GM18858 (cell line): ENCODE measurements around the gene LBP.
"Not testable (repeated sequence)": the region's sequence is repeated elsewhere in the genome, so short reads cannot be mapped to it uniquely, and the experiment has no call there.

ENCODE experiments used
- ATAC-seq: cut with Tn5 transposase; IDR thresholded peaks from one replicate; pipeline ENCODE4 v1.9.1; 2021; ENCODE audit not compliant: unreplicated experiment

Gene LBP, protein sequence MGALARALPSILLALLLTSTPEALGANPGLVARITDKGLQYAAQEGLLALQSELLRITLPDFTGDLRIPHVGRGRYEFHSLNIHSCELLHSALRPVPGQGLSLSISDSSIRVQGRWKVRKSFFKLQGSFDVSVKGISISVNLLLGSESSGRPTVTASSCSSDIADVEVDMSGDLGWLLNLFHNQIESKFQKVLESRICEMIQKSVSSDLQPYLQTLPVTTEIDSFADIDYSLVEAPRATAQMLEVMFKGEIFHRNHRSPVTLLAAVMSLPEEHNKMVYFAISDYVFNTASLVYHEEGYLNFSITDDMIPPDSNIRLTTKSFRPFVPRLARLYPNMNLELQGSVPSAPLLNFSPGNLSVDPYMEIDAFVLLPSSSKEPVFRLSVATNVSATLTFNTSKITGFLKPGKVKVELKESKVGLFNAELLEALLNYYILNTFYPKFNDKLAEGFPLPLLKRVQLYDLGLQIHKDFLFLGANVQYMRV

DNA sequence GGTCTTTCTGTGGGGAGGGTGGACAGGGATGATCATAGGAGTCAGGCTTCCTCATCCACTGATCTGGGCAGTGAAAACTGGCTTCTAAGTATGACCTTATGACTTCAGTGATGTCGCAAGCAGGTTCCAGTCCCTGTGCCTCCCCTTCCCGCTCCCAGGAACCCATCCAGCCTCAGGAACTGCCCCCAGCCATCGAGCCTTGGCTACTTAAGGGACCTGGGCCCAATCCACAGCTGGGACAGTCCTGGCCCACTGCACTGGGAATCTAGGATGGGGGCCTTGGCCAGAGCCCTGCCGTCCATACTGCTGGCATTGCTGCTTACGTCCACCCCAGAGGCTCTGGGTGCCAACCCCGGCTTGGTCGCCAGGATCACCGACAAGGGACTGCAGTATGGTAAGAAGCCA, at the start of gene LBP:
Gene LBP (plus strand): TSS at position 236 of the 405 bp plus-strand sequence. CDS start 35 bp downstream, at position 271.
- ATAC-seq, result no peak

DNA sequence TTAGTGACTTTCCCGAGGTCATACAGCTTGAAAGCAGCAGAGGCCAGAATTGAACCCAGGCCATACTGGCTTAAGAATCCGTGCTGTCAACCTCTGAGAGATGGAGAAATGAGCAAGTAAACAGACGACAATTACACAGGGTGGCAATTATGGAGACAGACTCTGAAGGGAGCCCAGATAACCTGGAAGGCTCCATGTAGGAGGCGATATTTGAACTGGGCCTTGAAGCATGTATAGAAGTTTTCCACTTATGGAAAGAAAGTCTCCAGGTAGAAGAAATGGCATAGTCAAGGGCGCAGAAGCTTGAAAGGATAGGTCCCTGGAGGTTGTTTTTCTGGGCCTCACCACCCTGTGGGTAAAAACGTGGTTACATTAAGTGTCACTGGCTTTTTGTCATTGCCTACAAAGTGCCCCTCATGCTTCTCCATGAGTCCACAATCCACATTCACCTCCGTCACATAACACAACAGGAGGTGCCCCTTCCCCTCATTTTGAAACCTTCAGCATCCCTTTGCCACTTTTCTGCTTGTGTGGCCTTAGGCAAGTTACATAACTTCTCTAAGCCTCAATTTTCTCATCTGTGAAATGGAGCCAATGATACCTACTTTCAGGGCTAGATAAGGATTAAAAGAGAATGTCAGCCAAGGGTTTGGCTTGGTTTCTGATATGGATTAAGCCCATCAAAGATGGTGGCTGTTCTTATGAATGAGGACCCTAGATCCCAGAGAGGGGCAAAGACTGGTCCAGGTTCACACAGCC, 48.2 kb upstream of the LBP start:
- no peak for ATAC-seq

DNA sequence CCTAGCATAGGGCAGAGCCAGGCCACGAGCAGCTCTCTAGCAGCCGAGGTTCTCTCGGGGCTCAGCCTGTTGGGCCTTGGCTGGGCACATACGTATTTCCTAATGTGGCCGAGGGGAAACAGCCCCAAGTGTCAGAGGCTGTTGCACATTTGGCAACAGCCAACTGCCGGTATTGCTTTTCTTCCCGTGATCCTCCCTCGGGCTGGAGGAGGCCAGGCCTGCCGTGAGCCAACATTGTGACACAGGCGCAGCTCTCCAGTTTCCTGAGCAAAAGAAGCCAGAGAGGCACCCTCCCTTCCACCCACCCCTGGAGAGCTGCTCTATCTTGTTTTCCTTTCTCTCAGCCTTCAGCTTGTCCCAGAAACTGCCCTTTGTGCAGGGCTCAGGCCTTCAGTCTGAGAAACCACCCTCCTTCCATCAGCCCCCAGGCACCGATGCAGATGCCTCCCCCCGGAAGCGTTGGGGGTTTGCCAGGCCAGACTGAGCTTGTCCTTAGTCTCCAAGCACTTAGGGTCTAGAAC, 47.5 kb upstream of the LBP start:
- no peak for ATAC-seq

DNA sequence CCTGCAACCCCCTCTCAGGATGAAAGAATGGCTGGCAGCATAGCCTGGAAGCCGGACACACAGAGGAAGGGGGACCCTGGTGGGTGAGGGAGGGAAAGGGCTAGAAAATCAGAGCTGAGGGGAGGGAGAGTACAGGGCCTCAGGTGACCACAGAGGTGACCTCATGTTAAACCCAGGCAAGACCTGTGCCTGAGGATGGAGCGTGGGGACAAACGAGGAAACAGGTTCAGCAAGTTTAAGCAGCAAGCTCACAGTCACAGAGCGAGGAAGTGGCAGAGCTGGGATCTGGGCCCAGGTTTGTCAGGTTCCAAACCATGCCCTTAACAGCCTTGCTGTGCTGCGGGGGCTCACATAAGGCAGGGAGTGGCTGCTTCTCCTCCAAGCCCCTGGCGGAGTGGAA, 46.3 kb upstream of the LBP start:
- ATAC-seq, result no peak

DNA sequence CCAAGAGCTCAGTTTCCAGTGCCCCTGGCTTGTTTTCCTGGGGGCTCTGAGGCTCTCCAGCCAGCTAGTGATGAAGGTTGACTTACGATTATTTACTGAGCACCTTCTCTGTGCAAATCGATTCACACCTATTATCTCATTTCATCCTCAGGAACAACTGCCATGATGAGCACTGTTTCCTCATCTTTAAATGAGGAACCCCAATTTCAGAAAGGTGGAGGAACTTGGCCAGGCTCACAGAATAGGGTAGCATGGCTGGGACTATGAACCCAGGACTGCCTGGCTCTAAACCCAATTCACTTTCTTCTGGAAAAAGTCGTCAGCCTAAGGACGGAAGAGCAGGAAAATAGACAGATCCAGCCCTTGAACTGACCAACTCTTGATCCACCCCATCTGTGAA, 45.8 kb upstream of the LBP start:
- ATAC-seq, result no peak

DNA sequence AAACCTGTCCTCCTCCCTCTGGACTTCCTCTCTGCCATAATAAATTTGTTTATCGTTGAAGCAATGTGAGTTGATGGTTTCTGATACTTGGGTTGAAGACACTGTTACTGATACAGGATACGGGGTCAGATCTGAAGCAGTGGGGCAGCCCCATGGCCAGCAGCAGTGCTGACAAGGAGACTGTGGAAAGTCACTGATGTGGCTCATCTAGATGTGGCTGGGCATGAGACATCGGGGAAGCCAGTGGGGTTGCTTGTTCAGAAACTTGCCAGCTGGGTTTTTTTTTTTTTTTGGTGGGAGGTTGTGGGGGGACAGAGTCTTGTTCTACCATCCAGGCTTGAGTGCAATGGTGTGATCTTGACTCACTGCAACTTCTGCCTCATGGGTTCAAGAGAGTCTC, 45.0 kb upstream of the LBP start:
- ATAC-seq, result no peak

DNA sequence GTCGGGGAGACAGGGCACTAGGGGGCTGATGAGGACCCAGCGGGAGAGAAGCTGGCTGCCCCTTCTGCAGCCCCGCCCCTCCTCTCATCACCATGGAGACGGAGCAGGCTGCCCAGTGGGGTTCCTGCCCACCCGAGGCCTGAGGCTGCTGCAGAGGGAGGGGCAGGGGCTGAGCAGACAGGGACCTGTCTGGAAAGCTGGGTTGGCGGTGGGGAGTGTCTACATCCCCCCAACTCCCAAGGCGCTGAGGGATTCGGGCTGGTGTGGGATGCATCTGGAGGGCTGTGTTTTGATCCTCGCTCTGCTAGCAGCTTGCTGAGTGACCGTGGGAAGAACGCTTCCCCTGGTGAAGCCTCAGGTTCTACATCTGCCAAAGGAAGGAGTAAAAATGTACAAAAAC, 43.5 kb upstream of the LBP start:
- ATAC-seq, result no peak

DNA sequence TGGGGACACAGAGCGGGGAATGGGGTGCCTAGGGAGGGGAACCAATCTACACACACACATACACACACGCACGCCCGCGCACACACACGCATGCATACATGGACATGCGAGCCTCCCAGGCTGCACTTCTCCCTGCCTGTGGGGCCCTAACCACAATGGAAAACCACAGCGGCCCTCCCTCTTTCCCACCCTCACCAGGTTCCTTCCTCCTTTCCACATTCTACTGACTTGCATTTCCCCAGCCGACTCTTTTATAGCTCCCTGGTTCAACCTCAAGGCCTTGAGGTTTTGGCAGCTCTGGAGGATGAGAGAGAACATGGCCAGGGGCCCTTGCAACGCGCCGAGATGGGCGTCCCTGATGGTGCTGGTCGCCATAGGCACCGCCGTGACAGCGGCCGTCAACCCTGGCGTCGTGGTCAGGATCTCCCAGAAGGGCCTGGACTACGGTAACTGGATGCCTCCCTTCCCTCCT, 42.3 kb upstream of the LBP start, which contains the start of gene BPI:
Gene BPI (plus strand): TSS at position 249 of the 472 bp plus-strand sequence. CDS start 68 bp downstream, at position 317.
- ATAC-seq, result no peak

DNA sequence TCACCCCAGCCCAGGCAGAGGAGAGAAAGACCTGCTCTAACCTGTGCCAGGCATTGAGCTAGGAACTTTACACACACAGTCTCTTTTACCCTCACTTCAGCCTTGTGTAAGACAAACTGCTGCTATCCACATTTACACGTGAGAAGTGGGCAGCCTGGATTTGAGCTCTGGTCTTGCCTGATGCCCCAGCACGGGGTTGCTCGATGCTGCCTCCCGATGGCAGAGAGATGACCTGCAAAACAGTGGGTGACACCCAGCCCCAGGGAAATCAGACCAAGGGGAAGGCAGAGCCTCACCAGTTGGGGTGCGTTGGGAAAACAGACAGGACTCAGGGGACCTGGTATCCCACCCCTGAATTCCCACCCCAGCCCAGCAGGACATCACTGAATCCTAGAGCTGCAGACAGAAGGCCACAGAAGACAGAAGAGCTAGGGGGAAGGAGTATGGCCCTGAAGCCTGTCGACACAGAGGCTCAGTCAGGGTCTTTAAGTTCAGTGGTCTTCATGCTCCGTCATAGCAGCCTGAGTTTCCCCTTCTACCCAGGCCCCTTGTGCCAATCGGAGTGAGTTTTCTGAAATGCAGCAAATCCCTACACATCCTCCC, 41.3 kb upstream of the LBP start:
- no peak for ATAC-seq

DNA sequence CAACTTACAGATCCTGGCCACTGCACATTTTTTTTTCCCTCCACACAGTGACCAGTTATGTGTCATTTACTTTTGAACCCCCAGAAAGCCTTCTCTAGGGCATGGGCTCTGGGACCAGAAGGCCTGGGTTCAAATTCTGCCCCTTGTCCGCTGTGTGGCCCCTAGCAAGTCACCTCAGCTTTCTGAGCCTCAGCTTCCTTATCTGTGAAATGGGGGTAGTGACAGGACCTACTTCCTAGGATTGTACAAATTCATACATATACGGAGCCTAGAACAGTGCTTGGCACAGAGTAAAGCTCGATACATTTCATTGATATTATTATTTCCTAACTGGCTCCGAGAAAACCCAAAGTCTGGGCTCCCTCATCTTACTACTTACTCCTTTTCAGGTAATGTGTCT, 40.7 kb upstream of the LBP start:
- ATAC-seq, result no peak

DNA sequence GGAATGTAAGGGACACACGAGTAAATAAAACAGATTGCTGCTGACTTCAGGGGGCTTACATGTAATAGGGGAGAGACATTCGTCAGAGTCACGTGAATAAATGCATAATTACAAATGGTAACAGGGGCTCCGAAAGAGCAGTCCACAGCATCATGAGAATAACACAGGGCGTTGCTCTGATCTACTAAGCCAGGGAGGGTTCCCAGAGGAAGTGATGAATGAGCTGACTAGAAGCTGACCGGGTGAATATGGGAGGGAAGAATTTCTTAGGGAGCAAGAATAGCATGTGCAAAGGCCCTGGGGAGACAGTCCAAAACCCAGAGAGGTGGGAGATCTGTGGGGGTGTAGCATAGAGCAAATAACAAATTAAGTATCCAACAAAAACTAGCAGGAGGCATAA, 39.9 kb upstream of the LBP start:
- ATAC-seq, result no peak

DNA sequence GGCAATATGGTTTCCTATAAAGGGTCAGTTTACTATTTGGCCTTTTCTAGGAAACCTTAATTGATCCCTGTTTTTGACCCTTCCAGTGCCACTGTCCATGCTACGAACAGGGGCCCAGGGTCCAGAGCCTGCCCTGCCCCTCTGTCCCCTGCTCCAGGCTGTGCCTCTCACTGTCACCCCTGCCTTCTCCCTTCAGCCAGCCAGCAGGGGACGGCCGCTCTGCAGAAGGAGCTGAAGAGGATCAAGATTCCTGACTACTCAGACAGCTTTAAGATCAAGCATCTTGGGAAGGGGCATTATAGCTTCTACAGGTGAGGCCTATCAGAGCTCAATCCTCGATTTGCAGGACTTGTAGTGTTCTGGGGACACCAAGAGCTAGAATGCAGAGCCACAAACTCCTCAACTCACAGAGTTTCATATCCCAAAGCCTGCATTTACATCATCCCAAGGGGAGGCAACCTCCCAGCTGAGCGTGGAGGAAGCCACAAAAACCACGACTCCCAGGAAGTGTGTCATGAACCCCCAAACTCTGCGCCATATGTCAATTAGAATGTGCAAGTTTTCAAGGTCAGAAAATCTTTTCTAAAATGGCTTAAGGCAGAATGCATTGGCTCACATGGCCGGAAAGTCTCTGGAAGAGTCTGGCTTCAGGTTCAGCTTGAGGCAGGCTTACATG, 38.8 kb upstream of the LBP start:
- no peak for ATAC-seq

DNA sequence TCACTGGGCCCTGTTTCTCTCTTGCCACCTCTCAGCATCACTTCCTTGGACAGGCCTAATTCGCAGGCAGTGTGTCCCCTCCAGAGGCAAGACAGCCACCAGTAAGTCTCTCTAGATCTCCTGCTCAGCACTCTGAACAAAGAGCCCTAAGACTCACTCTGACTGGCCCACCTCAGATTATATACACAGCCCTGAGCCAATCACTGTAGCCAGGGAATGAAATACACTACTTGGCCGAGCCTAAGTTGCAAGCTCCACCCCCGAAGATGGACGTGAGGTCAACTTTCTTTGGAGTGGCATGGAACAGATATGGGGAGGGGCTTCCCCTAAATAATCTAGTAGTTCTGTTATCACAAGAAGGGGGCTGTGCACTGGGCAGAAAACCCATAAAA, 38.2 kb upstream of the LBP start:
- no peak for ATAC-seq

DNA sequence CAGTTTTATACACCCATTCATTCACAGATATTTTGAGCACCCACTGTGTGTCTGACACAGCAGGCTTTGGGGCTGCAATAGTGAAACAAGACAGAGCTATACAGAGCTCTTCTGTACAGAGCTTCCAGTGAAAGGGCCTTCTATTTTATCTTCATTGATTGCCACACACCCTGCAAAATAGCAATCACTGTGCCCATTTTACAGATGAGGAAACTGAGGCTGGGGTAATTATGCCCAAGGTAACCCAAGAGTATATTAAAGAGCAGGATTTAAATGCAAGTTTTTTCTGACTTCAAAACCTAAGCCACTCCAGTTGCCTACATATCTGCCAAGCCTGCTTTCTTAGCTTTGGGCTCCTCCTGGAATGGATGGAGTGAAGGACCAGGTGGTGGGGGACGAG, 37.8 kb upstream of the LBP start:
- no peak for ATAC-seq

DNA sequence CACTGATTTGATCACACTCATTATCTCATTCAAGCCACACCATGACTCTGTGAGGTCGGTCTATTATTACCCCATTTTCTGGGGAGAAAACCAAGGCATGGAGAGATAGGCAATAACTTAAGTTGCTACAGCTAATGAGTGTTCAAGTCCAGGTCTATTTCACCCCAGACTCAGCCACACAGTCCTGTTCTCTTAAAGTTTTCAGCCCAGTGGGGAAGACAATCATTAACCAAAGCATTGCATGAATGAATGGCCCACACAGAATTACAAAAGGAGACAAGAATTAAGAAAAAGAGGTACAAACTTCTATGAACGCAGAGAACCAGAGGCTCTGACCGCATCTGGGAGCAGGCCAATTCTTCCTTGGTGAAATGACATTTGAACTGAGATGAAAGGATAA, 35.2 kb upstream of the LBP start:
- no peak for ATAC-seq

DNA sequence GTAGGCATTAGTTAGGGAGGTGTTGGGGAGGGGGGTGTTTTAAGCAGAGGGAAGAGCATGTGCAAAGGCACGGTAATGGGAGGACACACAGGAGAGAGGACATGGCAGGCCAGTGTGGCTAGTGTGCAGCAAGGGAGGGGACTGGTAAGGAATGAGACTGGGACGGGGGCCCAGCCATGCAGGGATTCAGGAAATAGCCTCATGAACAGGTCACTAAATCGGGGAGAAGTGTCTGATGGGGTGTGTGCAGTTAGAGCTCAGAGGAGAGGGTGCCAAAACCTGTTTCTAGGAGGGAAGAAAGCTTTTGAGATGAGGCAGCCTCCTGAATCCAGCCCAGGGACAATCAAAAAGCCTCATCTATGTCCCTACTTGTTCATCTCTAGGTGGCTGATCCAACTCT, 34.8 kb upstream of the LBP start:
- no peak for ATAC-seq

DNA sequence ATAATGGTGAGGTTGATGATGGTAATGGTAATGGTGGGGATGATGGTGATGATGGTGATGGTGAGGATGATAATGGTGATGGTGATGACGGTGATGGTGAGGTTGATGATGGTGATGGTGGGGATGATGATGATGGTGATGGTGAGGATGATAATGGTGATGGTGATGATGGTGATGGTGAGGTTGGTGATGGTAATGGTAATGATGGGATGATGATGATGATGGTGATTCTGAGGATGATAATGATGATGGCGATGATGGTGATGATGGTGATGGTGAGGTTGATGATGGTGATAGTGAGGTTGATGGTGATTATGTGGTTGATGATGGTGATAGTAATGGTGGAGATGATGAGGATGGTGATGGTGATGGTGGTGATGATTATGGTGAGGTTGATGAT, 32.6 kb upstream of the LBP start:
- no peak for ATAC-seq

DNA sequence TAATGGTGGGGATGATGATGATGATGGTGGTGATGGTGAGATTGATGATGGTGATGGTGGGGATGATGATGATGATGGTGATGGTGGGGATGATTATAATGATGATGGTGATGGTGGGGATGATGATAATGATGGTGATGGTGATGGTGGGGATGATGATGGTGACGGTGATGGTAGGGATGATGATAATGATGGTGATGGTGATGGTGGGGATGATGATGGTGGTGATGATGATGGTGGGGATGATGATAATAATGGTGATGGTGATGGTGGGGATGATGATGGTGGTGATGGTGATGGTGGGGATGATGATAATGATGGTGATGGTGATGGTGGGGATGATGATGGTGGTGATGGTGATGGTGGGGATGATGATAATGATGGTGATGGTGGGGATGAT, 31.9 kb upstream of the LBP start:
- ATAC-seq, result not testable (repeated sequence)

DNA sequence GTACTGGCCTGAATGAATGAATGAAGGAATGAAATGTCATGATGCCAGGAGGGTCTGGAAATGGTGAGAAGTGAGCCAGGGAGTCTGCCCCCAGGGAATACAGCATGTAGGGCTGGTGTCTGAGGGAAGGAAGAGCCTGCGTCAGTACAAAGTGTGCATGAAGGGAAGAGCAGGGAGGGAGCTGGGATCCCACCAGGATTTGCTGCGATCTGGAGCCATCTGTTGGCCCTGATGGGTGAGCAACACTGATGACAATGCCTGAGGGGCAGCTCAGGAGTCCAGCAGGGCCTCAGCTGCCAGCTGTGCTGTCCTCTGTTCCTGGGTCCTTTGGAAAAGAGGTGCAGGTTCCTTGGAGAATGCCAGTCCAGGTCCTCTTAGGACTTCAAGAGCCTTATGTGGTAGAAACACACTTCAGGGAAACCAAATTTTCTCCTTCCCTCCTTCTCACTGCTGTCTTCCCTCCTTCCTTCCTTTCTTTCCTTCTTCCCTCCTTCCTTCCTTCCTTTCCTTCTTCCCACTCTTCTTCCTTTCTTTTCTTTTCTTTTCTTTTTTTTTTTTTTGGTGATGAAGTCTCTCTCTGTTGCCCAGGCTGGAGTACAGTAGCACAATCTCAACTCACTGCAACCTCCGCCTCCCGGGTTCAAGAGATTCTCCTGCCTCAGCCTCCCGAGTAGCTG, 30.9 kb upstream of the LBP start:
- ATAC-seq, result no peak

DNA sequence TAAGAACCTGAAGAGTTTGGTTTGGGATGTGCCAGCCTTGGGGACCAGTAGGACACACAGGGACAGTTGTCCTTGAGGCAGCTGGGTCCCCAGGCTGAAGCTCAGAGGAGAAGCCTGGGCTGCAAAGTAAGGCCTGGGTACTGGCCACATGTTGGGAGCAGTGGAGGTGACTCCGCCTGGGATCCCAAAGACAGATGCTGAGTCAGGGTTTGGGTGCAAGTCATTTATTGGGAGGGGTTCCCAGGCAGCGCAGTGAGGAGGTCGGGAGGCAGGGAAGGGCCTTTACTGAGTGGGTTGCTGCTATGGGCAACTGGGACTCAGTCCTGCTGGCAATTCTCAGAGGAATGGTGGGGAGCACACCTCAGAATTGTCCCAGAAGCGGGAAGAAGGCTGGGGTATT, 29.9 kb upstream of the LBP start:
- no peak for ATAC-seq
